NCI-H526 treated with DMSO at 0.1 percent for 48 hours (cell line): ENCODE measurements around the gene ACAA2.
"Not testable (repeated sequence)": the region's sequence is repeated elsewhere in the genome, so short reads cannot be mapped to it uniquely, and the experiment has no call there.

Experiments used
- DNase-seq: peaks from one replicate; lab custom pipeline; 2025; lab: John Stamatoyannopoulos, UW

The ACAA2 gene

DNA sequence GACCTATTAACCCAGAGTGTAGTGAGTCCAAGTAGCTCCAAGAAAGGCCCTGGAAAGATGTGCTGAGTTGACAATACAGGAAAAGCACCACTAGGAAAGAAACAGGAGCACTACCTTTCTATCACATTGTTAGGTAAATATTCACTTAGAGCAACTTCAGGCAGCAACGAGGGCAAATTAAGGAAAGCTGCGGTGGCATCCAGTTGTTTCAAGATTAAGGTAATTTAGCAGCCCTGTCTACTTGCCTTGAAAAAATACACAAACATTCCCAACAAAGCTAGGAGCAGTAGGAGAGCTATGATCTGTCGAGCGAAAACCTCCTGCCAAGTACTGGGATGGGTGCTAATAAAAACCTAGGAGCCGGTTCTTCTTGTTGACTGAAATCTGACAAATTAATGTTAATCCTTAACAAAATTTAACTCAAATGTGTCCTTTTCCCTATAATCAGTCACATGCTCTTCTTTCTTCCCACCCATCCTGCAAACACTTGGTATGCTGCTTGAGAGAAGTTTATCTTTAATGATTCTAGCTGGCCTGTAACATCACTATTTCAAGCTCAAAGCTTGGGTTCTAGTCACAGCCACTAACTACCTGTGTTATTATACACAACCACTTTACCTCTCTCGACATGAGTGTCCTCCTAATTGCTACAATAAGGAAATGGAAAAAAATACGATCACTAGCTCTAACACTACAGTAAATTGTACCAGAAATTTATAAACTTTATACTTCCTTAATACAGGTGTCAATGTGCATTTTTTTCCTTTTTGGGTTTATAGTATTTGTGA, 2.0 kb downstream of the ACAA2 start:
- peak; percentile 31 for DNase-seq

DNA sequence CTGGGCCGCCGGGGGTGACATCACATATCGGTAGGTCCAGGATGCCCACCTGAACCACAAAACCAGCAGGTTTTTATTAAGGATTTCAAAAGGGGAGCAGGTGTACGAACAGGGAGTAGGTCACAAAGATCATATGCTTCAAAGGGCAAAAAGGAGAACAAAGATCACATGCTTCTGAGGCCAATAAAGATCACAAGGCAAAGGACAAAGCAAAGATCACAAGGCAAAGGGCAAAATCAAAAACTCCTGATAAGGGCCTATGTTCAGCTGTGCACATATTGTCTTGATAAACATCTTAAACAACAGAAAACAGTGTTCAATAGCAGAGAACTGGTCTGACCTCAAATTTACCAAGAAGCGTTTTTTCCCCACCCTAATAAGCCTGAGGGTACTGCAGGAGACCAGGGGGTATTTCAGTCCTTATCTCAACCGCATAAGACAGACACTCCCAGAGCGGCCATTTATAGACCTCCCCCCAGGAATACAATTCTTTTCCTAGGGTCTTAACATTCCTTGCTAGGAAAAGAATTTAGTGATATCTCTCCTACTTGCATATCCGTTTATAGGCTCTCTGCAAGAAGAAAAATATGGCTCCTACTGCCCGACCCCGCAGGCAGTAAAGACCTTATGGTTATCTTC, 4.7 kb downstream of the ACAA2 start:
- DNase-seq, result not testable (repeated sequence)

- DNase-seq, result no peak
Observed at GRCh38 chr18:49804096-49804495, 9.2 kb downstream of the ACAA2 start.

DNA sequence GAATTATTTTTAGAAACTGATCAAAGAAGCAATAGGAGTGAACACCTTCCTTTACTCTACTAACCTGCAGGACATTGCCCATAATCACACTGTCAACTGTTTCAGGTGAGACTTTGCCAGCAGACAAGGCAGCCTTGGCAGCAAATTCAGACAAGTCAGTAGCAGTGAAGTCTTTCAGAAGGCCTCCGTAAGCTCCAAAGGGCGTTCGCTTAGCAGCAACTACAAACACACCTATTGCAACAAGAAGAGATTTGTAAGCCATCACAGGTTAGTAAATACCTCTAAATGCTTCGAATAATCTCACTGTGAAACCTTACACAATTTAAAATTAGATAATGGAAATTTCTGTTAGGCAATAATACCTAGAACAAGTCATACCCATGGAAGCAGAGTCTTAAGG, 10.7 kb downstream of the ACAA2 start:
- no peak for DNase-seq

DNA sequence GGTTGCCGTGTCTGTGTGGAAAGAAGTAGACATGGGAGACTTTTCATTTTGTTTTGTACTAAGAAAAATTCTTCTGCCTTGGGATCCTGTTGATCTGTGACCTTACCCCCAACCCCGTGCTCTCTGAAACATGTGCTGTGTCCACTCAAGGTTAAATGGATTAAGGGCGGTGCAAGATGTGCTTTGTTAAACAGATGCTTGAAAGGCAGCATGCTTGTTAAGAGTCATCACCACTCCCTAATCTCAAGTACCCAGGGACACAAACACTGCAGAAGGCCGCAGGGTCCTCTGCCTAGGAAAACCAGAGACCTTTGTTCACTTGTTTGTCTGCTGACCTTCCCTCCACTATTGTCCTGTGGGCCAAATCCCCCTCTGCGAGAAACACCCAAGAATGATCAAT, 12.8 kb downstream of the ACAA2 start:
- not testable (repeated sequence) for DNase-seq

- DNase-seq, result not testable (repeated sequence)
Observed at GRCh38 chr18:49799806-49800205, 13.5 kb downstream of the ACAA2 start.

GRCh38 chr18:49798001-49798400, 15.3 kb downstream of the ACAA2 start:
- DNase-seq, result no peak

DNA sequence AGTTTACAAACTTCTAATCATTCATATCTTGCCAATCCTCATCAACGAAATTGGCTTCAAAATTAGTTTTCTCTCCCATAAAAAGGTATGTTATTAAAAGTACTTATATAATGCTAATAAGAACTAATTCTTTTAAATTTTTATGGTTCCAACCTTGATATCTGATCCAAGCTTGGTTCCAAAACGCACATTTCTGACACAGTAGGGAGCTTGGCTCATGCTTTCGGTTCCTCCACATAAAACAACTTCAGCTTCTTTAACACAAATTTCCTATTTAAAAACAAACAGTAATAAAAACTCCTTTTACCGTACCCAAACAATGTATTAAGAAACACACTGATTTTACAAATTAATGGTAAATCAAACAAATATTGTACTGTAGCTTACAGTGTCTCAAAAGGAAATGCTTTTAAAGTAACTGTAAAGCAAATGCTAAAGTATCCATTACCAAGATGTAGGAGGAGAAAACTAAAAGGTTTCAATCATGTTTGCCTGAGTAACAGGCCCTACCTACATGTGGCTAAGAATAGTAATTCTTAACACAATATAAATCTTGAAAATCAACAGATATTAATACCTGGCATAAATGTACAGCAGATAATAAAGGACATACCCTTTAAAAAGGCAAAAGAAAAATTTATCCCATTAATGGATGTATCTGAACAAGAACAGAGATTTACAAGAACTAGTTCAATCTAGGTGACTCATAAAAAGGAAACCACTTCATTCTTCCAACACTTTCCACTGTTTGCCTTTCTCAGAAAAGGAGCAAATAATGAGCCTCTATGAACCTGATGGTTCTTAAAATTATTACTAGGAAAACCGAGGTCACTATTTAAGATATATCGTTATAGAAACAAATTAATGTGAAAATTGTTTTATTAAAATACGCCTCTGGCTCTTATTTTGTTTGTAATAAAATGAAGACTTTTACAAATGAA, 17.5 kb downstream of the ACAA2 start:
- no peak for DNase-seq

- DNase-seq, result no peak
Observed at GRCh38 chr18:49794743-49795142, 18.6 kb downstream of the ACAA2 start.

DNA sequence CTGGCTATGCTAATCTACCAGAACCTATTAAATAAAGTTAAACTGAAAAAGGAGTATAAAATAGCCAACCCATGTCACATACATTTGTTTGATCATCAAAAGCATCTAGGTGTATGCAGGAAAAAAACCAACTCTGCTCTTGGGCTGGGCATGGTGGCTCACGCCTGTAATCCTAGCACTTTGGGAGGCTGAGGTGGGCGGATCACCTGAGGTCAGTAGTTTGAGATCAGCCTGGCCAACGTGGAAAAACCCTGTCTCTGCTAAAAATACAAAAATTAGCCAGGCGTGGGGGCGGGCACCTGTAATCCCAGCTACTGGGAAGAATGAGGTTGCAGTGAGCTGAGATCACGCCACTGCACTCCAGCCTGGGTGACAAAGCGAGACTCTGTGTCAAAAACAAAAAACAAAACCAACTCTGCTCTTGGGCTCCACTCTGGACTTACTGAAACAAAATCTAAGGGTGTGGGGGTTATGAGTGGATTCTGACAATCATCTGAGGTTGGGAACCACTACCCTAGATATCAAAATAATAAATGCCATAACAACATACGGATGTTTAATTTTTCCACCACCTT, 23.7 kb downstream of the ACAA2 start:
- DNase-seq, result not testable (repeated sequence)

- DNase-seq, result no peak
Observed at GRCh38 chr18:49788327-49788898, 24.9 kb downstream of the ACAA2 start.

DNA sequence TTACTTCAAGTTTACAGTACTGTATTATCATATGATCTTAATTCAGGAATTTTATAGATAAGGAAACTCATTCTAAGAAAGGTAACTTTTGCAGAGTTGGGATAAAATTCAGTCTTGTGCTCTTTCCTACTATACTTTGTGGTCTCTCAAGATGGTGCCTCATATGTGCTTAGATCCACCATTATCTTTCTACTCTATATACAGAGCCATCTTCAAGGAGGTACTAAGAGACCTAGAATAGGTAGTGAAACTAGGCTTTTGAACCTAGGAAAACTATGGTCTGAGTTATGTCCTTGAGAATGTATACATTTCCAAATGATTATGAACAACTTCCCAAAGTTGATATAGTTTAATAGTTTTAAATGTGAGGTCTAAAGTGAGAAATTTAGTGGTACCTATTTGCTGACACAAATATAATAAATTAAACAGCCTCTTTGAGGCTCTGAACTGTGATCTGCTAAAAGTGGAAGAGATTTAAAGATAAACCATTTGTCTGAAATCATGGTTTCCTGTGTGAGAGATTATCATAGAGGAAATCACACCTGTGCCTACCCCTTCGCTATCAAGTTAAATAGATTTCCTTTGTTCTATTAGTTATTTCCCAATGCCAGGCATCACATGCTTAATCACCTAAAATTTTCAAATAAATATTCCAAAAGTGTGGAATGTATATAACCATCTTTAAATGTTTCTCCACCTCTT, 27.2 kb downstream of the ACAA2 start:
- DNase-seq, result no peak

GRCh38 chr18:49784427-49785185, 28.7 kb downstream of the ACAA2 start:
- no peak for DNase-seq

DNA sequence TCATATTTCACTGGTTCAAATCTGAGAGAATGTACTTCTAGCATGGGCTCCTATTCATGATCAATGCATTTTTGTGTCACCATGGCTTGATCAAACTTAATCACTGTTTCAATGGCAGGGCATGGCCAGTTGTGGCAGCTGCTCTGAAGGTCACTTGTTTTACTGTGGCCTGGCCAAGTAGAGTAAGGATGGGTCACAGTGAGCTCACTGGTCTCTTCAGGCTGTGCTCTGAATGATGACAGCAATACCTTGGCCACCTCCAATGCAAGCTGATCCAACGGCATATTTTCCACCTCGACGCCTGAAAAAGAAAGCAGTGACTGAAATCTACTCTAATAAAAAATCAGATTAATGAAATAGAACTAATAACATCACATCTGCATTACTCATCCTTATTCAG, 29.7 kb downstream of the ACAA2 start:
- DNase-seq, result not testable (repeated sequence)

GRCh38 chr18:49778826-49779465, 34.4 kb downstream of the ACAA2 start:
- no peak for DNase-seq

DNA sequence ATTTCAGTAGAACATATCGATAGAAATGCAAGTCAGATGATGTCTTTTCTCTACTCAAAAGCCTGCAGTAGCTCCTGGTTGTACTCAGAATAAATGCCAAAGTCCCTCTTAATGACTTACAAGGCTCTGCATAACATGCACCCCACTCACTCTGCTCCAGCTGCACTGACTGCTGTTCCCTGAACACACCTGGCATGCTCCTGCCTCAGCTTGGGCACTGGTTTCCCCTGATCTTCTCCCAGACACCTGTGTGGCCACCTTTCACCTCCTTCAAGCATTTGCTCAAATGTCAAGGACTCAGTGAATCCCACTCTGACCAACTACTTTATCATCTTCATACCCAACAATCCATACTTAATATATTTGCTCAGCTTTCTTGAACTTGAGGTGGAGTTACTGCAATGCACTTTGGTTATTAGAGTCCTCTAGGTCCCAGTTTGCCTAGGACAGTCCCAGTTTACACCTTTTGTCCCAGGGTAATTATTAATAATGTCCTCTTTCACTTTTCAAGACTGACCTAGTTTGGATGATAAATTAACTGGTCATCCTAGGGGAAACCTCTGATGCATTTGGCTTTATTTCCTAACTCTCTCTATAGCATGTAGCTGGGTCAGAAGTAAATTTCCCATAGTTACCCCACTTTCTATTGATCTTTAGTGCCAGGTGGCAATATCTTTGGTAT, 44.1 kb downstream of the ACAA2 start:
- DNase-seq, result no peak

GRCh38 chr18:49768051-49768391, 45.3 kb downstream of the ACAA2 start:
- peak; percentile 31 for DNase-seq

GRCh38 chr18:49767111-49768050, 46.0 kb downstream of the ACAA2 start:
- DNase-seq, result no peak
